SK-N-SH treated with all-trans-retinoic acid at 6 μM for 48 hours (cell line): Measurements from ENCODE around the gene ACAD9.

Experiments
- ESRRG ChIP-seq: fragments of 250-450 bp; sonication (Bioruptor Pico); IDR thresholded peaks from 2 replicates; pipeline ENCODE4 v1.6.1; 2021; ENCODE audit warnings: mild to moderate bottlenecking
- GLIS3 ChIP-seq: fragments of 250-450 bp; sonication (Bioruptor Pico); IDR thresholded peaks from 2 replicates; pipeline ENCODE4 v1.5.0; 2020; ENCODE audit warnings: mild to moderate bottlenecking, moderate library complexity
- RARB ChIP-seq: fragments of 250-450 bp; sonication (Bioruptor Pico); IDR thresholded peaks from 2 replicates; pipeline ENCODE4 v1.8.0; 2021; ENCODE audit warnings: mild to moderate bottlenecking, moderate library complexity
- TCF4 ChIP-seq: fragments of 250-450 bp; sonication (Bioruptor Pico); IDR thresholded peaks from 2 replicates; pipeline ENCODE4 v1.8.0; 2021; ENCODE audit warnings: mild to moderate bottlenecking, moderate library complexity, borderline replicate concordance
- ZFP30 ChIP-seq: fragments of 450-650 bp; formaldehyde crosslinking; IDR thresholded peaks from 2 replicates; pipeline ENCODE4 v1.5.0; 2022; ENCODE audit warnings: mild to moderate bottlenecking, moderate library complexity
- ZNF70 ChIP-seq: fragments of 450-650 bp; formaldehyde crosslinking; IDR thresholded peaks from 2 replicates; pipeline ENCODE4 v1.5.0; 2020; ENCODE audit warnings: mild to moderate bottlenecking, moderate library complexity
- TF ChIP-seq, protein P1 (sequence below): fragments of 250-450 bp; sonication (Bioruptor Pico); IDR thresholded peaks from 2 replicates; pipeline ENCODE4 v1.5.1; 2020; ENCODE audit warnings: low read depth, mild to moderate bottlenecking, moderate library complexity
- TF ChIP-seq, protein P2 (sequence below): fragments of 250-450 bp; sonication (Bioruptor Pico); IDR thresholded peaks from 2 replicates; pipeline ENCODE4 v1.8.0; 2020; ENCODE audit warnings: mild to moderate bottlenecking, moderate library complexity, borderline replicate concordance
- TF ChIP-seq, protein P3 (sequence below): fragments of 250-450 bp; sonication (Bioruptor Pico); IDR thresholded peaks from 2 replicates; pipeline ENCODE4 v1.5.0; 2020; ENCODE audit warnings: mild to moderate bottlenecking, moderate library complexity
- TF ChIP-seq, protein P4 (sequence below): fragments of 250-450 bp; sonication (Bioruptor Pico); IDR thresholded peaks from 2 replicates; pipeline ENCODE4 v1.8.0; 2021; ENCODE audit warnings: low read depth, mild to moderate bottlenecking, moderate library complexity, borderline replicate concordance
- TF ChIP-seq, protein P5 (sequence below): fragments of 250-450 bp; sonication (Bioruptor Pico); IDR thresholded peaks from 2 replicates; pipeline ENCODE4 v1.5.1; 2021; ENCODE audit warnings: mild to moderate bottlenecking, moderate library complexity

DNA sequence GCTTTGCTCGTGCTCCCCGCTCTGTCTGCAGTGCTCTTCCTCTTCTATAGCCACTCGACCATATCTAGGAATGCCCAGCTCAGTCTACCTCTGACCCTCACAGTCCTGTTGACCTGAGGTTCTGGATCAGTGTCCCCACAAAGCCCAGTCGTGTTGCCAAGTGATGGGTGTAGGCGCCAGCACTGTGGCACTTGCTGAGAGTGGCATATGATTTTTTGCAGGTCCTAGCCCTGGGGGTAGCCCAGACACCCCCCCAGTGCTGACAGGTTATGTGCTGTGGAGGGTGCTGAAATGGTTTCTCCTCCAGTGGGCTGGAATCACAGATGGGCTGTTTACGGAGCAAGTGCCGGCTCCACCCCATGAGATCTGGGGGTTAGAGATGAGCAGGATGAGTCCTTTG is 32.5 kb downstream of the ACAD9 start:
- TF ChIP-seq, protein P1, sequence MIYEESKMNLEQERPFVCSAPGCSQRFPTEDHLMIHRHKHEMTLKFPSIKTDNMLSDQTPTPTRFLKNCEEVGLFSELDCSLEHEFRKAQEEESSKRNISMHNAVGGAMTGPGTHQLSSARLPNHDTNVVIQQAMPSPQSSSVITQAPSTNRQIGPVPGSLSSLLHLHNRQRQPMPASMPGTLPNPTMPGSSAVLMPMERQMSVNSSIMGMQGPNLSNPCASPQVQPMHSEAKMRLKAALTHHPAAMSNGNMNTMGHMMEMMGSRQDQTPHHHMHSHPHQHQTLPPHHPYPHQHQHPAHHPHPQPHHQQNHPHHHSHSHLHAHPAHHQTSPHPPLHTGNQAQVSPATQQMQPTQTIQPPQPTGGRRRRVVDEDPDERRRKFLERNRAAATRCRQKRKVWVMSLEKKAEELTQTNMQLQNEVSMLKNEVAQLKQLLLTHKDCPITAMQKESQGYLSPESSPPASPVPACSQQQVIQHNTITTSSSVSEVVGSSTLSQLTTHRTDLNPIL, result no peak
- TF ChIP-seq ZFP30 (CRISPR knock-in tag), result no peak
- TF ChIP-seq RARB (CRISPR knock-in tag), result no peak
- TF ChIP-seq, protein P2, sequence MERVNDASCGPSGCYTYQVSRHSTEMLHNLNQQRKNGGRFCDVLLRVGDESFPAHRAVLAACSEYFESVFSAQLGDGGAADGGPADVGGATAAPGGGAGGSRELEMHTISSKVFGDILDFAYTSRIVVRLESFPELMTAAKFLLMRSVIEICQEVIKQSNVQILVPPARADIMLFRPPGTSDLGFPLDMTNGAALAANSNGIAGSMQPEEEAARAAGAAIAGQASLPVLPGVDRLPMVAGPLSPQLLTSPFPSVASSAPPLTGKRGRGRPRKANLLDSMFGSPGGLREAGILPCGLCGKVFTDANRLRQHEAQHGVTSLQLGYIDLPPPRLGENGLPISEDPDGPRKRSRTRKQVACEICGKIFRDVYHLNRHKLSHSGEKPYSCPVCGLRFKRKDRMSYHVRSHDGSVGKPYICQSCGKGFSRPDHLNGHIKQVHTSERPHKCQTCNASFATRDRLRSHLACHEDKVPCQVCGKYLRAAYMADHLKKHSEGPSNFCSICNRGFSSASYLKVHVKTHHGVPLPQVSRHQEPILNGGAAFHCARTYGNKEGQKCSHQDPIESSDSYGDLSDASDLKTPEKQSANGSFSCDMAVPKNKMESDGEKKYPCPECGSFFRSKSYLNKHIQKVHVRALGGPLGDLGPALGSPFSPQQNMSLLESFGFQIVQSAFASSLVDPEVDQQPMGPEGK, result no peak
- no peak for TF ChIP-seq ESRRG (CRISPR knock-in tag)
- TF ChIP-seq, protein P3, sequence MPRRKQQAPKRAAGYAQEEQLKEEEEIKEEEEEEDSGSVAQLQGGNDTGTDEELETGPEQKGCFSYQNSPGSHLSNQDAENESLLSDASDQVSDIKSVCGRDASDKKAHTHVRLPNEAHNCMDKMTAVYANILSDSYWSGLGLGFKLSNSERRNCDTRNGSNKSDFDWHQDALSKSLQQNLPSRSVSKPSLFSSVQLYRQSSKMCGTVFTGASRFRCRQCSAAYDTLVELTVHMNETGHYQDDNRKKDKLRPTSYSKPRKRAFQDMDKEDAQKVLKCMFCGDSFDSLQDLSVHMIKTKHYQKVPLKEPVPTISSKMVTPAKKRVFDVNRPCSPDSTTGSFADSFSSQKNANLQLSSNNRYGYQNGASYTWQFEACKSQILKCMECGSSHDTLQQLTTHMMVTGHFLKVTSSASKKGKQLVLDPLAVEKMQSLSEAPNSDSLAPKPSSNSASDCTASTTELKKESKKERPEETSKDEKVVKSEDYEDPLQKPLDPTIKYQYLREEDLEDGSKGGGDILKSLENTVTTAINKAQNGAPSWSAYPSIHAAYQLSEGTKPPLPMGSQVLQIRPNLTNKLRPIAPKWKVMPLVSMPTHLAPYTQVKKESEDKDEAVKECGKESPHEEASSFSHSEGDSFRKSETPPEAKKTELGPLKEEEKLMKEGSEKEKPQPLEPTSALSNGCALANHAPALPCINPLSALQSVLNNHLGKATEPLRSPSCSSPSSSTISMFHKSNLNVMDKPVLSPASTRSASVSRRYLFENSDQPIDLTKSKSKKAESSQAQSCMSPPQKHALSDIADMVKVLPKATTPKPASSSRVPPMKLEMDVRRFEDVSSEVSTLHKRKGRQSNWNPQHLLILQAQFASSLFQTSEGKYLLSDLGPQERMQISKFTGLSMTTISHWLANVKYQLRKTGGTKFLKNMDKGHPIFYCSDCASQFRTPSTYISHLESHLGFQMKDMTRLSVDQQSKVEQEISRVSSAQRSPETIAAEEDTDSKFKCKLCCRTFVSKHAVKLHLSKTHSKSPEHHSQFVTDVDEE (CRISPR knock-in tag), result no peak
- TF ChIP-seq ZNF70 (CRISPR knock-in tag), result no peak
- TF ChIP-seq GLIS3 (CRISPR knock-in tag), result no peak
- TF ChIP-seq, protein P4, sequence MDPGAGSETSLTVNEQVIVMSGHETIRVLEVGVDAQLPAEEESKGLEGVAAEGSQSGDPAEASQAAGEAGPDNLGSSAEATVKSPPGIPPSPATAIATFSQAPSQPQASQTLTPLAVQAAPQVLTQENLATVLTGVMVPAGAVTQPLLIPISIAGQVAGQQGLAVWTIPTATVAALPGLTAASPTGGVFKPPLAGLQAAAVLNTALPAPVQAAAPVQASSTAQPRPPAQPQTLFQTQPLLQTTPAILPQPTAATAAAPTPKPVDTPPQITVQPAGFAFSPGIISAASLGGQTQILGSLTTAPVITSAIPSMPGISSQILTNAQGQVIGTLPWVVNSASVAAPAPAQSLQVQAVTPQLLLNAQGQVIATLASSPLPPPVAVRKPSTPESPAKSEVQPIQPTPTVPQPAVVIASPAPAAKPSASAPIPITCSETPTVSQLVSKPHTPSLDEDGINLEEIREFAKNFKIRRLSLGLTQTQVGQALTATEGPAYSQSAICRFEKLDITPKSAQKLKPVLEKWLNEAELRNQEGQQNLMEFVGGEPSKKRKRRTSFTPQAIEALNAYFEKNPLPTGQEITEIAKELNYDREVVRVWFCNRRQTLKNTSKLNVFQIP (CRISPR knock-in tag), result no peak
- no peak for TF ChIP-seq TCF4 (CRISPR knock-in tag)
- TF ChIP-seq, protein P5, sequence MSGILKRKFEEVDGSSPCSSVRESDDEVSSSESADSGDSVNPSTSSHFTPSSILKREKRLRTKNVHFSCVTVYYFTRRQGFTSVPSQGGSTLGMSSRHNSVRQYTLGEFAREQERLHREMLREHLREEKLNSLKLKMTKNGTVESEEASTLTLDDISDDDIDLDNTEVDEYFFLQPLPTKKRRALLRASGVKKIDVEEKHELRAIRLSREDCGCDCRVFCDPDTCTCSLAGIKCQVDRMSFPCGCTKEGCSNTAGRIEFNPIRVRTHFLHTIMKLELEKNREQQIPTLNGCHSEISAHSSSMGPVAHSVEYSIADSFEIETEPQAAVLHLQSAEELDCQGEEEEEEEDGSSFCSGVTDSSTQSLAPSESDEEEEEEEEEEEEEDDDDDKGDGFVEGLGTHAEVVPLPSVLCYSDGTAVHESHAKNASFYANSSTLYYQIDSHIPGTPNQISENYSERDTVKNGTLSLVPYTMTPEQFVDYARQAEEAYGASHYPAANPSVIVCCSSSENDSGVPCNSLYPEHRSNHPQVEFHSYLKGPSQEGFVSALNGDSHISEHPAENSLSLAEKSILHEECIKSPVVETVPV, result no peak
